KG1 (cell line): ENCODE data around the gene ZNF12.
A peak's percentile ranks its signal among the peaks of the same experiment; 100 is the strongest.
"Not testable (repeated sequence)": the region's sequence is repeated elsewhere in the genome, so short reads cannot be mapped to it uniquely, and the experiment has no call there.

Experiments used
- DNase-seq: peaks from one replicate; lab custom pipeline; 2025; lab: John Stamatoyannopoulos, UW

ZNF12 gene

GRCh38 chr7:6706666-6707407 is at the start of gene ZNF12:
TSS of gene ZNF12 (minus strand) at chr7:6706947. CDS start at chr7:6705173, 1,774 bp downstream.
- DNase-seq: peak; percentile 92

- DNase-seq: not testable (repeated sequence)
These were observed 47.2 kb upstream of the ZNF12 start, which contains the start of gene RSPH10B2 for GRCh38 chr7:6753964-6754363. TSS of gene RSPH10B2 (plus strand) at chr7:6754103. CDS start at chr7:6757678, 3,575 bp downstream.

GRCh38 chr7:6750173-6750572 is 43.4 kb upstream of the ZNF12 start:
- not testable (repeated sequence) for DNase-seq

GRCh38 chr7:6749335-6749734 is 42.6 kb upstream of the ZNF12 start:
- DNase-seq: not testable (repeated sequence)

GRCh38 chr7:6744410-6745100 is 37.8 kb upstream of the ZNF12 start:
- not testable (repeated sequence) for DNase-seq

GRCh38 chr7:6738415-6738814 is 31.7 kb upstream of the ZNF12 start:
- not testable (repeated sequence) for DNase-seq

GRCh38 chr7:6730343-6730633 is 23.5 kb upstream of the ZNF12 start:
- DNase-seq: no peak

GRCh38 chr7:6729492-6730342 is 23.0 kb upstream of the ZNF12 start:
- peak; percentile 81 for DNase-seq

- not testable (repeated sequence) for DNase-seq
These were observed 22.2 kb upstream of the ZNF12 start for GRCh38 chr7:6728893-6729491.

GRCh38 chr7:6727663-6728062 is 20.9 kb upstream of the ZNF12 start:
- DNase-seq: no peak

- DNase-seq: not testable (repeated sequence)
These were observed 19.6 kb upstream of the ZNF12 start for GRCh38 chr7:6726341-6726740.

- DNase-seq: peak; percentile 26
These were observed 18.3 kb upstream of the ZNF12 start for GRCh38 chr7:6725003-6725402.

GRCh38 chr7:6724351-6724750 is 17.6 kb upstream of the ZNF12 start:
- not testable (repeated sequence) for DNase-seq

GRCh38 chr7:6718124-6718523 is 11.4 kb upstream of the ZNF12 start:
- DNase-seq: no peak

- DNase-seq: not testable (repeated sequence)
These were observed 9.2 kb upstream of the ZNF12 start for GRCh38 chr7:6715898-6716297.

GRCh38 chr7:6714360-6714759 is 7.6 kb upstream of the ZNF12 start:
- DNase-seq: no peak

GRCh38 chr7:6709808-6710207 is 3.1 kb upstream of the ZNF12 start:
- no peak for DNase-seq

GRCh38 chr7:6708304-6708703 is 1.6 kb upstream of the ZNF12 start:
- DNase-seq: no peak

- DNase-seq: no peak
These were observed 635 bp downstream of the ZNF12 start for GRCh38 chr7:6705959-6706665.

- no peak for DNase-seq
These were observed 4.9 kb downstream of the ZNF12 start for GRCh38 chr7:6701860-6702259.

- DNase-seq: no peak
These were observed 6.0 kb downstream of the ZNF12 start for GRCh38 chr7:6700793-6701192.
